GM19328 (cell line): ENCODE results near the gene AK4.
A peak's percentile ranks its signal among the peaks of the same experiment; 100 is the strongest.

Source experiments
- ATAC-seq: cut with Tn5 transposase; IDR thresholded peaks from one replicate; pipeline ENCODE4 v1.9.1; 2021; ENCODE audit warnings: mild to moderate bottlenecking, moderate library complexity; ENCODE audit not compliant: unreplicated experiment

The AK4 gene

DNA sequence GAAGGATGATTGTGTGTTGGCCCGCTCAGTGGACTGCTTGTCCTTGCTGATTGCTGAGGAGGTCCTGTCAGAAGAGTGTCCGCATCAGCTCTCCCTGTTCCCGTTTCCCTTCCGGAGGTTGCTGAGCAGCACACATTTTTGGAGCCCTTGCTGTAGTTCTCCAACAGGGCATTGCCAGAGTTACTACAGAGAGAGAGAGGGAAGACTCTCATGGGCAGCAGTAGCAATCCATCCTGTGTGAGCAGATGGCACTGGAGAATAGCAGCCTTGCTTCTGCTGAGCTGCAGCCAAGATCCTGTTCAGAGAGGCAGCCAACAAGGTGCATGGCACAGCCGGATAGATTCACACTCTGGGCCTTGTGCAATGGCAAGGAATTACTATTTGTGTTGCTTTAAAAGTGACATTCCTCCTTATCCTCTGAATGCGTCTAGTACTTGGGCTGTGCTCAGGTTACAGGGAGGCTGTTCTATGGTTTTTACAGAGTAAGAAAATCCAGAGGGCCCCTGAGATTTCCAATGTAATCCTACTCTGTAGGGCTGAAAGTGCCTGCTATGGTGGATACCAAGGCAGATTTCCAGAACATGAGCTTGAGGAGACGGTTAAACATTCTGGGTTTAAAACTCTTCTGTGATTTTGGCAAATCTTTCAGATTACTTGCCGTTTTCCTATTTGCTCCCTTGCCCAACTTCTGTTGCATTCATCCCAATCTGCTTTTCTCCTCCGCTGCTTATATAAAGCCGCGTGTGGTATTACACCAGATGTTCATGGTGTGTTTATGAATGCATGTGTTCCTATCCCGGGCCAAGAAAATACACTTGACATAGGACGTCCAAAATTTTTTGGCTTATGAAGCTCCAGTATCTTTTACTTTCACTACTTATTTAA, 27.4 kb downstream of the AK4 start:
- ATAC-seq = no peak

DNA sequence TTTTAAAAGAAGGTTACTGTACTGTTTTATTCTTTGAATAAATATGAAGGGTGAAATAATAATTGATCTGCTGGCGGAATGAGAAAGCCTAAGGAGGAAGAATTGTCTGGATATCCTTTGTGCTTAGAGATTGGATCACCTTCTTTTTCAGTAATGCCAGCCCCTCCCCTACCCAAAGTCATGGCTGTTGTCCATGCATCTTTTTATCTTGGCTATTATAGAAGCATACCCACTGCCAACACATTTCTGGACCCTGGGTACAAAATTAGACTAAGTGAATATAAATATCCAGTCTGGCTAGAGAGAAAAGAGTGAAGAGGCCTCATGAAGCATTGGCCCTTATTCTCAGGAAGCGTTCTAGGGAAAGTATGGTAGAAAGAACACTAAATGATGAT, 28.1 kb downstream of the AK4 start:
- ATAC-seq = no peak

DNA sequence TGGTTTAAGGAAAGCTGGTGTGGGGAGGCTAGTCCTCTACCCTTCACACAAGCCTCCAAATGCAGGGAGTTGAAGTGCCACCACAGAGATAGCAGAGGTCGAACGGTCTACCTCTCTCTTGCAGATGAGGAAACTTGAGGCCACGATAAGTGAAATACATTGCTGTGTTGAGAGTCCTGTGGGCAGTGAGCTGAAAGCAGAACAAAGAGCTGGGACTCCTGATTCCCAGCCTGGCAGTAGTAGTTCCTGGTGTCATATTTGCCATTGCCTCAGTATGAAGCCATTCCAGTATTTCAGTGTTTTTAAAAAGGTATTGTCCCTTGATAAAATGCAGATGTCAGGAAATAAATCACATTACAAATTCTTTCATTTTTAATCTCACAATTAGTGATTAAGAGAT, 28.6 kb downstream of the AK4 start:
- ATAC-seq = no peak

DNA sequence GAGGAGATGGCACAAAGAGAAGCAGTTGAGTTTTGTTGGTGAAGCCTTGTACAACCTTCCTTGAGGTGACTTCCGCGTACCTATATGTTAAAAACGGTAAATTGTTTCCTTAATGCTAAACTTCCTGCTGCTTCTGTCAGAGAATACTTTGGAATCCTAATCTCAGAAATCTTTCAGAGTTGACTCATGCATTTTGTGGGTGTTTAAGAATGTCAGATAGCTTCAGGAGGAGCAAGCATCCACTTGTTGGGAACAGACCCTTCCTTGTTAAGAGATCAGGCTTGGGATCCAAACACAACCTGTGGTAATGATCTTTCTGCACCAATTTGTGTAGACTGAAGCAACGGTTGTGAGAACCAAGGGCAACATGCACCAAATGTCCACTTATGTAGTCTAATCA, 29.5 kb downstream of the AK4 start:
- ATAC-seq = no peak

DNA sequence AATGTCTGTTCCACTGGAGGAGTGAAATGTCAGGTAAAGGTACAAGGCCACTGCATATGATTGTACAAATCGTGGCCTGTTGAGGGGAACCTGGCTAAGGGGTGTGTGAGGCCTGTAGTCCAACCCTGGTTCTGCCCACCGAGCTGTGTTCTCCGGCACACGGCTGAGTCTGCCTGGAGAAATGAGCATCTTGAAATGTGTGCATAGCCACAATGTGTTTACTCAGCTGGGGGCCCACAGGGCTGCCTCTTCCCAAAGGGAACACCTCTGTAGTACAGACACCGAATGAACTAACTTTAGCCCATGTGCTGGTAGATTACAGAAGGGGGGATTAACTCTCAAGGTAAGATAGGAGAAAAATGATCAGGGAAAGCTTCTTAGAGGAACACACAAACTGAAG, 30.2 kb downstream of the AK4 start:
- ATAC-seq = no peak

DNA sequence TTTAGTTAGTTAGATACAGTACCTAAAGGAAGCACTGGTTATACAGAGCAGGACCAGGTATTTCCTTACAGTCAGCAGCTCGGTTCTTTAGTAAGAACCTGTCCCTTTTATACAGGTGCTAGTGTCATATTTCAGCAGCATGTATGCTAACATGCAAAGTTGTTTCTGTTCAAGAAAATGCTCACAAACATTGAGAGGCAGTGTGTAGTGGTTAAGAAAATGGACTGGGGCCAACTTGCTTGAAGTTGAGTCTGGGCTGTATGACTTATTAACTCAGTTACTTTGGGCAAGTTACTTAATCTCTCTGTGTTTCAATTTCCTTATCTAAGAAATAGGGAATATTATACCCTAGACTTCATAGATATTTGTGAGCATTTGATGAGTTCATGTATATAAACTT, 31.1 kb downstream of the AK4 start:
- ATAC-seq = no peak

DNA sequence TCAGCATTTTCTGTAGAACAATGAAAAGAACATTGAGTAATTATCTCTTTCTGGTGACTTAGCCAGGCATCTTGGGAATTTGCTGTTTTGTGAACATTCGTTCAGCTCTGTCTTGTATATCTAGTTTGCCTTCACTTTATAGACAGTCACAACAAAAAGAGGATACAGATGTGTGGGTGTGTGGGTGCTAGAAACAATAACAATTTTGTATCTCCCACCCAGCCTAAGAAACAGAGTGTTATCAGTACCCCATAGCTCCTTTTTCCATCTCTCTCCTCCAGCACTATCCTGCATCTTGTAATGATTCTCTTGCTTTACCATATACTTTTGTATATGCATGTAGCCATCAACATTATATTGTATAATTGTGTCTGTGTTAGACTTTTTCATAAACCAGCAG, 33.0 kb downstream of the AK4 start:
- ATAC-seq = no peak

DNA sequence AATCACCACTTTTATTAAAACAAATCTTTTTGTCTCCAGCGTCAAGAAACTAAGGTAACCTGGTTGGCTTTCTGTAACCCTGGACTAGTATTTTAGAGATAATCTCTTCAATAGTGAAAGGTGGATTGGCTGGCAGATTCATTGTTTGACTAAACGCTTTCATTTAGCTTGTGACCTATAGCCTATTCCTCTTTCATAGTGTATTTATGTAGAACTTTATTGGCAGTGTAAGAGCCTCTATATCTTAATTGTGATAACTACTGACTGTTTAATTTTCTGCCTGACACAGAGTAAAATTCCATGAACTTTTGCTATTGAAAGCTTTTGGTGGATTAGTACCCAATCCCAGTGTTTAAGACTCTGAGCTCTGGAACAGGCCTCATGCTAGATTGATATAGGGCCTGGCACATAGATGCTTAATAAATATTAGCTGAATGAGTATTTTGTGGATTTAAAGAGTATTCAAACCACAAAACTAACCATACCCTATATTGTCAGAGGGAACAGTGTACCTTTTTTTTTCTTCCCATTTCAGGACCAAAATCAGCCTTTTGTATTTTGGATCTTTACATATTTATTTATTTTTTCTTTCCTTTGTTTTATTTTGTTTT, 34.8 kb downstream of the AK4 start:
- ATAC-seq = no peak

DNA sequence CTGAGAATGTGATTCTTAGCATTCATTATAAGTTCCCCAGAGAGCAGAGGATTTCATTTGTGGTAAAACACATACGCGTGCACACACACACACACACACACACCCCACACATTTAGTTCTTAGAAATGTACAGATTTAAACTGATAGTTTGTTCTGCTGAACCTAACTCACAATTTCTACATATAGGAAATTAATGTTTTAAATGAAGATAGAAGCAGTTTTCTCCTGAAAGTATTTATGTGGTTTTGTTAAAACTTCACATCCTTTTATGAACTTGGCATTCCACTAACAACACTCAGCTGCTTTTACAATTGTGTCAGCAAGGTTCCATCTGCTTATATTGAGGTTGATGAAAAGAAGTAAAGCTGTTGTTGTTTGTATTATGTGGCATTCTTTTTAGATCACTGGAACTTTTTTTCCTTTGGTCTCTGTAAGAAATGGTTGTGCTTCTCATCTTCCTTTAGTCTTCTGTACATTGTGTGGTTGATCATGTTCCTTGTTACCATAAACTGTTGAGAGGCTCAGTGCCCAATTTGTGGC, 41.6 kb downstream of the AK4 start:
- ATAC-seq = no peak

DNA sequence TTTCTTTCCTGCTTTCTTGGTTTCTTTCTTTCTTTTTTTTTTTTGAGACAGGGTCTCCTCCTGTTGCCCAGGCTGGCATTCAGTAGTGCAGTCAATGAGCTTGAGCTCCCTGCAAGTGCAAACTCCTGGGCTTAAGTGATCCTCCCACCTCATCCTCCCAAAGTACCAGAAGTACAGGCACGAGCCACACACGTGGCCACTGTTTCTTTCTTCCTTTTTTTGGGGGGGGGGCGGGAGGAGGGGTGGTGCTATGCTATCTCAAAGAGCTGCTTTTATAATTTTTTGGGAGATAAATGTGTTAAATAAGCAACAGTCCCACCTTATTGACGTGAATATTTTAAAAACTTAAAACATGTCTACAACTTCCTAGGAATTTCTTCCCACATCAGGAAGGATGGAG, 42.2 kb downstream of the AK4 start:
- no peak for ATAC-seq

DNA sequence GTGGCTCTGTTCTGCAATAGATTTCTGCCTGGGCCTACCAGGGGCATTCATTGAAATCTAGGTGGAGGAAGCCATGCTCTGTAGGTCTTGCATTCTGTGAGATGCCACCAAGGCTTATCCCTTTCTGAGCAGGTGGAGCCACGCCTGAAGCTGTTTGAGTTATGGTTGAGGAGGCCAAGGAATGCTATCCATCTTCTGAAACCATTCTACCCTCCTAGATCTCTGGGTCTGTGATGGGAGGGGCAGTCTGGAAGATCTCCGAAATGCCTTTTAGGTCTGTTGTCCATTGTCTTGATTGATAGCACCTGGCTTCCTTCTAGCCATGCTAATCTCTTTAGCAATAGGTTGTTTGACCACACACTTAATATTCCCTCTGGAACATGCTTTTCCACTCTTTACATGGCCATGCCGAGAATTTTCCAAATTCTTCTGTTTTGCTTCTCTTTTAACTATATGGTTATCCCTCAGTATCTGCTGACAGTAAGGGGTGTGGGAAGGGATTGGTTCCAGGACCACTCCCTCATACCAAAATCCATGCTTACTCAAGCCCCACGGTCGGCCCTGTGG, 45.2 kb downstream of the AK4 start:
- ATAC-seq = no peak

DNA sequence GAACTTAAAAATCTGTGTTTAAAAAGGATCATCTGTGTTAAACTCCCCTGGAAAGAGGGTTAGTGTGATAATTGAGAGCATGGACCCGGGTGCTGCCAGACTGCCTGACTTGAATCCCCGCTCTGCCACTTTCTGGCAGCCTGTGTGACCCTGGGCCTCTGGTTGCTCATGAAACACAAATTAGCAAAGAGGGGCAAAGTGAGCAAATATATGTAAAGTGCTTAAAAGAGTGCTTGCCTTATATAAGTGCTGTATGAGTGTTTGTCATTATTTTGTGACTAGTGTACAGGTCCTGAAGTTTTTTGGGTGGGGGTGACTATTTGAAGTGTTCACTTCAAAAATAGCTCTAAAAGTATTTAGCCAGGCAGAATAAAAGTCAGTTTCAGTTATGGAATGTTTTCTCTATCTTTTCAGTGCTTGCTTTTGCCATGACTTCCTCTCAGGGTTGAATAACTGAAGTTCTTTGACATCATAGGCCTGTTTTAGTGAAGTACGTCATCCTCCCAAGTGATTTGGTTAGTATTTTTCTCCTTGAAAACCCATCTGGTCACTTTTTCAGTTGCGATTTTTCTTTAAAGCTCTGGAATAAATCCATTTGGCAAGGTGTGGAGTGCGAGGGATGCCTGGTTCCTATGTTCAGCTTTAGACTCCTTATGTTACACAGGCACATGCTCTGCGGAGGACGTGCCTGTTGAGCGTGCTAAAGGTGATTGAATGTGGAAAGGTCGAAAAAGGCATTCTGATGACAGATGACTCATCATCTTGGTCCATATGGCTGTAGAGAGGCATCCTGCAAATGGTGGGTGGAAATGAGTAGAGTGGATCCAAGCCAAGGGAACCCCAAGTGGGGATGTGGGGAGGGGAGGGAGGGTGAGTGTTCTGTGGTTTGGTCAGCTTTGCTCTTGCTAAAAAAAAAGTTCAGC, 47.8 kb downstream of the AK4 start:
- ATAC-seq = no peak

DNA sequence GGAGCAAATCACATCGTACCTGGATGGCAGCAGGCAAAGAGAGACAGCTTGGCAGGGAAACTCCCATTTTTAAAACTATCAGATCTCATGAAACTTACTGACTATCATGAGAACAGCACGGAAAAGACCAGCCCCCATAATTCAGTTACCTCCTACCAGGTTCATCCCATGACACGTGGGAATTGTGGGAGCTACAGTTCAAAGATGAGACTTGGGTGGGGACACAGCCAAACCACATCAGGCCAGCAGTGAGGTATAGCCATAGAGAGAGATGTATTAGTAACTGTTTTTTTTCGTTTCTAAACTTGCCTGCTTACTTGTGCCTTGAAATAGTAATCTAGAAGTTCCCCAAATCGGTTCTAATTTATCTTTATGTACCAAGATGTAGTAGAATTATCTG, 48.9 kb downstream of the AK4 start:
- ATAC-seq = no peak

DNA sequence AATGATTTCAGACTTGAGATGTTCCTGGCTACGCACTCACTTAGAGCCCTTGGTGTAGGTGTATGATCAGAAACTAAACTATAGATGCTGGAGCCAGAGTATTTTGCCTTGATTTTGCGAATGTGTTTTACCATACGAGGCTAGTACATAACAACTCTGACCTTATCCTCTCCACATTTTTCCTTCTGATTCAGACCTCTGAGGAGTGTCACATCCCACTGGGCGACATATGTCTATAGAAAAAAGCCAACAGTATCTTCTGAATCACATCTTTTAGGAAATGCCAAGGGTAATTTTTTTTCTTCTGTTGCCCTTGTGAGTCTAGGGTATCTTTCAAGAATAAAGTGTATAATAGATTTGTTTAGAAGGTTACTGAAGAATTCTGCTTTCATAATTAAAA, 49.6 kb downstream of the AK4 start:
- no peak for ATAC-seq

DNA sequence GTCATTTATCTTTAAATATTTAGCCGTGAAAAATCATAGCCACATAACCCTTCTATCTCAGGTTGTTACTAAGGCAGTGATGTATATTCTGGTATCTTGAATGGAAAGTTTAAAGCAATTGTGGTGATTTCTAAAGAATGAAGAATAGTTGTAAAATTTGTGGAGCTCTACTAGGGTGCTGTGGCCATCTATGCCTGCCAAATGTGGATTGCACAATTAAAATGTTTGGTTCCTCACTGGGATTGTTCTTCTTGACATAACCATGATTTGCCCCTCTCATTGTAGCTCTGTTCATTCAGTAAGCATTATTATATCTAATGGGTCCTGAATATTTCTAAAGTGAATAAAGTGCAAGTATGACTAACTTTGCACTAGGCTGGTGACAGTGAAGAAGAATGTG, 50.1 kb downstream of the AK4 start:
- ATAC-seq = no peak

DNA sequence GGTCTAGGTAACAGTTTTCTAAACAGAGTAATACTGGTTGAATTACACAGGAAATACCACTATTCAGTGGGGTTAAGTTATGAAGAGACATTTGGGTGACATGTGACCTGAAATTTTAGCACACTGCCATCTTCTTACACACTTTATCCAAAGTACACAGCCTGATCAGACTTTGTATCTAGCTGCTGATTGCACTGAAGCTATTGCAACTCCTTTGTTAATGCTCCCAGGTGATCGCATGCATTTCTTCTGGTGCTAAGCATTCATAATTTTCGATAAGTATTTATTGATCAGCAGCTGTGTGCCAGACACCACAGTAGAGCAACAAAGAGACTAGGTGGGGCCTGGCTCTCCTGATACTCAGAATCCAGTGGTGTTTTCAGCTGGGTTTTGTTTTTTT, 52.4 kb downstream of the AK4 start:
- no peak for ATAC-seq

DNA sequence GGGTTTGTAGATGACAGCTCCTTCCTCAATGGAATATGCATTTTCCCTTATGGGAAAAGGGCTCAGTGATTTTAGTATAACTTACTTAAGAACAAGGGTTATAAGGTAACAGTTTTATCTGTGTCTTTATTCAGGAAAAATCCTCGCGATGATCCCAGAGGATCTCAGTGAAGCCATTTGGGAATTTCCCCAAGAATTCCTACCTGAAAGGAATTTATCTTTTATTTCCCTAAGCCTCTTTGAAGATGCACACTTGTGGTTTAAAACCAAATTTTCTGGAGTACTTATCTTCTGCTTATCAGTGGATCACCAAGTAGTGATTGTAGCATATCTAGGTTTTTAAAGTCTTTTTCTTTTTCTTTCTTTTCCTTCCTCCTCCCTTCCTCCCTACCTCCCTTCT, 58.8 kb downstream of the AK4 start:
- ATAC-seq = no peak

DNA sequence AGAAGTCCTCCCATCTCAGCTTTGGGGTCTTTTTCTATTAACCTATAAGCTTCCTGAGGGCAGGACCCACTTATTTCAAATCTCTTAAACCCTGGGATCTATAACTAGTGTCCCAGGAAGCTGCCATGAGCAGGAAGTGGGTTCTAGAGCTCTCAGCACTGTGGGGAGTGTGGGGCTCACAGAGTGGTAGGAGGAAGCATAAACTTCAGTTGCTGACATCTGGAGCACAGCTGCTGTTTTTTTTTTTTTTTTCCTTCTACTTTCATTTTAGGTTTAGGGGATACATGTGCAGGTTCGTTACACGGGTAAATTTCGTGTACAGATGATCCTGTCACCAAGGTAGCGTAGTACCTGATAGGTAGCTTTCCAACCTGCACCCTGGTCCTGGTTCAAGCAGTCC, 59.3 kb downstream of the AK4 start:
- peak; percentile 51 for ATAC-seq

DNA sequence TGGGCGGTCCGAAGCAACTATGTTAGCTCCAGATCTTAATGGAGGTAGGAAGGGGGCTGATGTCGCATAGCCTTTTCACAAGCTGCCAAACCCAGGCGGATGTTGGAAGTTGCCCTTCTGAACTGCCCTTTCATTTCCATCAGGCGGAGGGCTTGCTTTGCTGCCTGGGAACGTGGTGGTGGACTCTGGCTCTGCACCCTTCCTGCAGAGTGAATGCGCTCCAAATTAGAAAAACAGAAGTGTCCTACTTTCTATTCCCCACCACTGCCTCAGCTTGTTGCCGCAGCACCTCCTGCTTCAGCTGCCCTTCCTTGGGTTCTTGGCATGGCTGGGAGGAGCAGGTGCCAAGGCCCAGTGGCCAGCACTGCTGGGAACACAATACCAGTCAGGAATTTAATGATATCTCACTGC, 60.6 kb downstream of the AK4 start:
- no peak for ATAC-seq

DNA sequence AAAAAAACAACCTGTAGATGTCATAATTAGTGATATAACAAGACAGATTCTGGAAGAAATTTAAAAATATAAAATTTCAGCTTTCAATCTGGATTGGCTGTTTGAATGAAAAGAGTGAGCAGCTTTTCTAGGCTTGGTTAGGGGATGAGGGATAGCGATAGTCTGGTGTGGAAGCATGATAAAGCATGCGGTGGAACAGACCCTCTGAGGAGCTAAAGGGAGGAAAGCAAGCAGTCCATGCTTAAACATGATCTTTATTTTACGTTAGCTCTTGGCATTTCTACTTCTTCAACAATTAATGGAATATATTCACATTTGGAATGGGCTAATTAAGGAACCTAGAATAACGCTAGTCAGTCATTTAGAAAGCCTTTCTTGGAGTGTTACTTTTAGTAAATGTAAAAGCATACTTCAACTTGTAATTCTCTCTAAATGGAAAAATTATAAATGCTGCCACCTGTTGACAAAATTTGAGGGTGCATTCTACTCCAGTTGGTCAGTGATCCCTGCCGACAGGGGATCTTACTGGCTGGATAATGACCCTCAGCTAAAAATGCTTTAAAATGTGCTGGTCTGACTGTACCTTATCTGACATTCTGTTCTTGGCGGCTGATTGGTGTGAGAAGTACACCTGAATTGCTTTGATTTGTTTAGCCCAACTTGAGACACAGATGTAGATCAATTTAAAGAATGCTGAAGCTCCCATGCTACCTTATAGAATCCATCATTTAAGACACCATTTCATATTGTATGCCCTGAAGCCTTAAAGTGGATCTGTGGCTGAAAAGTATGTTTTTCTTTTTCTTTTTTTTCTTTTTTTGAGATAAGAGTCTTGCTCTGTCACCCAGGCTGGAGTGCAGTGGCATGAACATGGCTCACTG, 61.2 kb downstream of the AK4 start:
- ATAC-seq = no peak
